CD4-positive, alpha-beta T cell (primary cell): ENCODE results near the gene RAD54L2. TPM values are rescaled to one million over a fixed set of nuclear protein-coding genes. Genes with fewer than 3 reads are reported as not detected.
A peak's percentile ranks its signal among the peaks of the same experiment; 100 is the strongest.

ENCODE experiments used
- ATAC-seq: fragments of 200-7000 bp; cut with Tn5 transposase; one replicate; pipeline ENCODE4 v1.10.0; 2022; ENCODE audit warnings: mild to moderate bottlenecking; ENCODE audit not compliant: poor library complexity
- CTCF ChIA-PET: fragments of 350-600 bp; sonication (Branson Sonifier 250); formaldehyde crosslinking; loops from one replicate; lab custom pipeline; 2021; ENCODE audit warnings: antibody characterized with exemption, inconsistent platforms; lab: Charles Lee
- POLR2A ChIA-PET: fragments of 350-600 bp; sonication (Branson Sonifier 250); formaldehyde crosslinking; loops from one replicate; lab custom pipeline; 2021; ENCODE audit warnings: antibody characterized with exemption, inconsistent platforms; lab: Charles Lee
- DNase-seq, 14 experiments: peaks; one replicate each; pipeline ENCODE4 v3.0.0-alpha.2; 2013 to 2020; ENCODE audit warnings: mixed read lengths in 2 of 14
- H3K27ac ChIP-seq, 2 donors: one replicate each; pipeline versions ENCODE4 v1.5.1 to v1.7.0; 2013; ENCODE audit warnings: low read length in 2 of 2, low read depth in 1 of 2, mild to moderate bottlenecking in 1 of 2
- H3K27me3 ChIP-seq, 2 experiments: 1 replicate in 1 of 2; 2 replicates in 1 of 2; pipeline versions ENCODE4 v1.6.1 to v1.7.0; 2013; ENCODE audit warnings: low read length in 2 of 2, control low read depth in 1 of 2, mild to moderate bottlenecking in 1 of 2, moderate library complexity in 1 of 2; ENCODE audit not compliant: insufficient read depth in 2 of 2, control insufficient read depth in 1 of 2
- H3K36me3 ChIP-seq: one replicate; pipeline ENCODE4 v1.6.1; 2013; ENCODE audit warnings: low read length, control low read depth; ENCODE audit not compliant: insufficient read depth
- H3K4me1 ChIP-seq: one replicate; pipeline ENCODE4 v1.6.1; 2013; ENCODE audit warnings: low read length, control low read depth; ENCODE audit not compliant: insufficient read depth
- H3K4me3 ChIP-seq: one replicate; pipeline ENCODE4 v1.5.1; 2013; ENCODE audit warnings: mild to moderate bottlenecking, low read length, moderate library complexity
- H3K9me3 ChIP-seq, 2 experiments: 1 replicate in 1 of 2; 2 replicates in 1 of 2; pipeline versions ENCODE4 v1.6.1 to v1.7.0; 2013; ENCODE audit warnings: low read length in 2 of 2, mild to moderate bottlenecking in 2 of 2, control low read depth in 1 of 2, moderate library complexity in 1 of 2; ENCODE audit not compliant: control insufficient read depth in 1 of 2, insufficient read depth in 1 of 2
- H3K27ac Mint-ChIP-seq: one replicate; pipeline ENCODE4 v1.8.0; 2020; ENCODE audit warnings: mixed read lengths
- H3K27me3 Mint-ChIP-seq: one replicate; pipeline ENCODE4 v1.8.0; 2021; ENCODE audit warnings: mixed read lengths
- H3K36me3 Mint-ChIP-seq: one replicate; pipeline ENCODE4 v1.8.0; 2021; ENCODE audit warnings: low read depth, mixed read lengths
- H3K4me1 Mint-ChIP-seq: one replicate; pipeline ENCODE4 v1.8.0; 2021; ENCODE audit warnings: low read depth, mixed read lengths
- H3K4me3 Mint-ChIP-seq: one replicate; pipeline ENCODE4 v1.8.0; 2020; ENCODE audit warnings: mild to moderate bottlenecking, mixed read lengths
- H3K9me3 Mint-ChIP-seq: one replicate; pipeline ENCODE4 v1.8.0; 2020; ENCODE audit warnings: mixed read lengths
- CTCF ChIP-seq: fragments of 200-600 bp; IDR thresholded peaks from one replicate; pipeline ENCODE4 v1.8.0; 2022; ENCODE audit warnings: antibody characterized with exemption, mild to moderate bottlenecking
- intact Hi-C, 2 experiments: fragments of 100-400 bp; cut with DNase I in 1 of 2; cut with micrococcal nuclease in 1 of 2; formaldehyde crosslinking; loops; one replicate each; pipeline versions ENCODE4 v1.15.1 to v1.9.0; 2023 to 2025; cut with DNase I, micrococcal nuclease
- total RNA-seq, 174 experiments: library from RNA in 2 of 174; stranded (reverse) in 2 of 174; gene quantifications; one replicate each; pipeline ENCODE4 v1.2.3 and lab custom pipeline; 2021 to 2026

RAD54L2 gene
- total RNA-seq, 2 experiments from 2014 or later, result 39.9 to 41.7 TPM

GRCh38 chr3:51500632-51501131, 37.8 kb upstream of the RAD54L2 start:
- ChIA-PET CTCF (interaction anchor here (0.5 to 4.8 kb wide), 8 partner anchors 93 to 885 kb away, joined by 3 to 67 read pairs (median 4); partner anchors contain the start of genes ABHD14B and TEX264), POLR2A (interaction anchor here (0.6 to 4.4 kb wide), 32 partner anchors 9 to 1561 kb away, joined by 3 to 121 read pairs (median 5); partner anchors contain the start of genes ABHD14B, CISH, DUSP7 and GRM2)
- H3K4me1 ChIP-seq, result peaks cover 31% of the 10 kb centered on the region
- H3K9me3 ChIP-seq, result no peaks in the 10 kb centered on the region
- peak overlapping the region; percentile 74 to 82 for H3K27ac ChIP-seq
- H3K4me1 Mint-ChIP-seq, result peaks cover 29% of the 10 kb centered on the region
- no peaks in the 10 kb centered on the region for H3K27me3 Mint-ChIP-seq
- TF ChIP-seq CTCF, result no peak
- no peaks in the 10 kb centered on the region for H3K27me3 ChIP-seq
- DNase-seq, result peak in 6 of 14 experiments; percentile 2 to 61 (median 17)
- peaks cover 13% of the 10 kb centered on the region for H3K36me3 Mint-ChIP-seq
- H3K27ac Mint-ChIP-seq, result peak overlapping the region; percentile 86
- ATAC-seq, result no peak
- intact Hi-C loops, result loop anchor here (2.0 to 10.0 kb wide), 7 partner anchors 38 to 1148 kb away; partner anchors contain the start of genes C3orf18 (in 1 of the 2), CYB561D2 (in 1 of the 2), HEMK1 (in 1 of the 2) and MANF (in 1 of the 2)
- H3K4me3 ChIP-seq, result peak overlapping the region; percentile 26
- peaks cover 7% of the 10 kb centered on the region for H3K36me3 ChIP-seq
- no peak overlapping the region for H3K4me3 Mint-ChIP-seq
- H3K9me3 Mint-ChIP-seq, result no peaks in the 10 kb centered on the region

- H3K27me3 ChIP-seq, result no peaks in the 10 kb centered on the region
- Mint-ChIP-seq H3K9me3 (no peaks in the 10 kb centered on the region), H3K27ac (peak overlapping the region; percentile 86), H3K36me3 (peaks cover 13% of the 10 kb centered on the region), H3K4me1 (peaks cover 29% of the 10 kb centered on the region), H3K27me3 (no peaks in the 10 kb centered on the region), H3K4me3 (peak overlapping the region; percentile 82)
- peak; percentile 78 for TF ChIP-seq CTCF
- no peaks in the 10 kb centered on the region for H3K9me3 ChIP-seq
- peak; percentile 64 to 89 (median 75) for DNase-seq
- H3K4me1 ChIP-seq, result peaks cover 27% of the 10 kb centered on the region
- no peaks in the 10 kb centered on the region for H3K36me3 ChIP-seq
- CTCF ChIA-PET, result interaction anchor here (0.5 to 4.8 kb wide), 20 partner anchors 8 to 886 kb away, joined by 3 to 67 read pairs (median 4); partner anchors contain the start of genes MANF and TEX264
- no peak overlapping the region for H3K27ac ChIP-seq
- no peak overlapping the region for H3K4me3 ChIP-seq
- ATAC-seq, result peak; percentile 18
- intact Hi-C loops, result loop anchor here (1.0 to 10.0 kb wide), 11 partner anchors 37 to 1150 kb away; partner anchors contain the start of genes RAD54L2 (in 2 of the 2), C3orf18 (in 1 of the 2), CYB561D2 (in 1 of the 2) and HEMK1 (in 1 of the 2)
- POLR2A ChIA-PET, result interaction anchor here (0.6 to 4.4 kb wide), 5 partner anchors 170 to 298 kb away, joined by 3 to 121 read pairs (median 8); partner anchors contain the start of gene TEX264
These were observed 36.5 kb upstream of the RAD54L2 start for GRCh38 chr3:51501833-51502561.

DNA sequence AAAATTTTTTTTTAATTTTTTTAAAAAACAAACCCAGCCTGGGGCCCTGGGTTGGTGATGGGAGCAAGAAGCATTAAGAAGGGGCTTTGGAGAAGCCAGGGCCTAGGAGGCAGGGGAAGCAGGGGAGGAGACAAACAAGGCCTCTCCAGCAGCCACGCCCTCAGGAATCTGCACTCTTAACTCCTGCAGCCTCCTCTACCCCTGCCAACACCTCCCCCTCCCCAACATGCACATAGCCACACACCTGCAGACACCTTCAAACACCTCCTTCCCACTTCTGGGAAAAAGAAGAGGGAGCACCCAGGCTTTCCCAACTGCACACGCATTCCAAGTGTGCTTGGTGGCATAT, 36.0 kb upstream of the RAD54L2 start:
- no peaks in the 10 kb centered on the region for H3K27me3 Mint-ChIP-seq
- H3K27me3 ChIP-seq, result no peaks in the 10 kb centered on the region
- H3K9me3 Mint-ChIP-seq, result no peaks in the 10 kb centered on the region
- POLR2A ChIA-PET, result interaction anchor here (0.6 to 4.4 kb wide), 5 partner anchors 170 to 297 kb away, joined by 3 to 121 read pairs (median 8); partner anchors contain the start of gene TEX264
- intact Hi-C loops, result loop anchor here (1.0 to 10.0 kb wide), 9 partner anchors 36 to 1150 kb away; partner anchors contain the start of genes C3orf18 (in 1 of the 2), CYB561D2 (in 1 of the 2), HEMK1 (in 1 of the 2) and NPRL2 (in 1 of the 2)
- CTCF ChIA-PET, result interaction anchor here (1.1 to 4.8 kb wide), 14 partner anchors 8 to 886 kb away, joined by 3 to 67 read pairs (median 5); partner anchors contain the start of gene TEX264
- H3K4me1 Mint-ChIP-seq, result peaks cover 29% of the 10 kb centered on the region
- TF ChIP-seq CTCF, result no peak
- no peaks in the 10 kb centered on the region for H3K36me3 ChIP-seq
- H3K9me3 ChIP-seq, result no peaks in the 10 kb centered on the region
- H3K4me1 ChIP-seq, result peaks cover 25% of the 10 kb centered on the region
- H3K4me3 Mint-ChIP-seq, result no peak overlapping the region
- H3K27ac ChIP-seq, result no peak overlapping the region
- H3K27ac Mint-ChIP-seq, result no peak overlapping the region
- H3K36me3 Mint-ChIP-seq, result peaks cover 13% of the 10 kb centered on the region
- DNase-seq (peak in 1 of 14 experiments; percentile 26), ATAC-seq (no peak)
- H3K4me3 ChIP-seq, result no peak overlapping the region
